ENCODE data around the gene RASGEF1C. TPM values are rescaled to one million over a fixed set of nuclear protein-coding genes. Genes with fewer than 3 reads are reported as not detected.
"Not testable (repeated sequence)": the region's sequence is repeated elsewhere in the genome, so short reads cannot be mapped to it uniquely, and the experiment has no call there.

The RASGEF1C gene
- polyA plus RNA-seq, 4 donors = 0.46 to 0.75 (median 0.64) TPM

GRCh38 chr5:180212363-180213255 lies 3.6 kb upstream of the RASGEF1C start:
- DNase-seq (ENCODE audit: low read depth in 4 of 4, low spot score in 2 of 4) = no peak

DNA sequence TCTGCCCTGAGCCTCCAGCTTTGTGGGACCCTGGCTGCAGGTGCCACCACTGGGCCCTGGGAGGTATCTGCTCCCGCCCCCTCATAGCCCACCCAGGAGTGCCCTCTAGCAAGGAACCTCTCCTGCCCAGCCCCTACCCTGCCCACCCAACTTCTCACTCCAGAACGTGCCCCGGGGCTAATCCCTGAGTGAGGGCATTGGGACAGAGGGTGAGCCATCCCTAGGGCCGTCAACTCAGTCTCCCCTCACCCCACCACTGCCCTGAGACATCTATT lies 2.7 kb upstream of the RASGEF1C start:
- DNase-seq (ENCODE audit: low read depth in 4 of 4, low spot score in 2 of 4) = no peak

- no peak for DNase-seq (ENCODE audit: low read depth in 4 of 4, low spot score in 2 of 4)
Observed at GRCh38 chr5:180210961-180211760, 2.1 kb upstream of the RASGEF1C start.

DNA sequence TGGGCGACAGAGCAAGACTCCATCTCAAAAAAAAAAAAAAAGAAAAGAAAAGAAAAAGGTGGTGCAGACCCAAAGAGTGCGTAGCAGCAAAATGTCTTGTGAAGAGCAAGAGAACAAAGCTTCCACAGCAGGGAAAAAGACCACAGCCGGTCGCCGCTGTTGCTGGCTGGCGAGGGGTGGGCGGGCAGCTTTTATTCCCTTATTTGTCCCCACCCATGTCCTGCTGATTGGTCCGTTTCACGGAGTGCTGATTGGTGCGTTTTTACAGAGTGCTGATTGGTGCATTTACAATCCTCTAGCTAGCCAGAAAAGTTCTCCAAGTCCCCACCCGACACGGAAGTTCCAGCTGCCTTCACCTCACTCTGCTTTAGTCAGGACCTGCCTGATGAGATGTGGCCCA lies 1.1 kb upstream of the RASGEF1C start:
- DNase-seq (ENCODE audit: low read depth in 4 of 4, low spot score in 2 of 4) = not testable (repeated sequence)

DNA sequence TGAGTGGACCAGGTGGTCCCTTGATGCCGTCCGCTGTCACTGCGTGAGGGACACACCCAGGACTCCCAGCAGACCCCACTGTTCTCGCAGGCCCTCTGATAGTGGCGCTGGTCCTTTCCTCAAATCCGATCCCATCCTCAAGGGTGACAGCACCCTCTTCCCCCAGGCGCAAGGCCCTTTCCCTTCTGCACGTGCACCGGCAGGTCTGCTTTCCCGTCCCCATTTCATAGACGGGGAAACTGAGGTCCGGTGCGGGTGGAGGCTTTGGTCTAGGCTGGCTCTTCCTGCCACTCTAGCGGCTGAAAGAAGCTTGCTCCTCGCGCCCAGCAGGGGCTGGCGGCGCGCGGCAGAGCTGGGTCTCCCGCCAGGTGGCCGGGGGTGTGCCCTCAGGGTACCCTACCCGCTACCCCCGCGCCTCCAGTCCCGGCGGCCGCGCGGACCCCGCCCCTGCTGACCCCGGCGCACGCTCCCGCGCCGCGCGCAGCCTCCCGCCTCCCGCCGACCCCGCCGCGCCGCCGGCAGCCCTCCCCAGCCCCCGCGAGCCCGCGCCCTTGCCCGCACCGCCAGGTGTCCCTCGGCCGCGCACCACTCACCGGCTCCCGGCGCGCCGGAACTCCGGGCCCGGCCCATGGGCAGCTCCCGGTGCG lies 453 bp downstream of the RASGEF1C start:
- no peak for DNase-seq (ENCODE audit: low read depth in 4 of 4, low spot score in 2 of 4)

DNA sequence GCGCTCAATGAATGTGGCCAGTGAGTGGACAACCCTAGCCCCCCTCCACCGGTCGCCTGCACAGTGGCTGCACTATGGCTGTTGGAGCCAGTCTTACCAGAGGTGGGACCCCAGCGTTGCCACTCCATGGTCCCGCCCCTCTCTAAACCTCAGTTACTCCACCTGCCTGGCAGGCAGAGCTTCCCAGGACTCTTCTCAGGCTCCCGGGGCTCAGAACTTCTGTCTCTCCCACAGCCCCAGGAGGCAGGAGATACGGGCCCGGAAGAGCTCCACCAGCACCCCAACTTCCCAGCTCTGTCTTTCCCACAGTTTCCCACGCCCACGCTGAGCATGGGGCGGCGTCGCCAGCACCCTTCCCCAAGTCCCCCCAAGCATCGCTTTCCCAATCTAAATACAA lies 975 bp downstream of the RASGEF1C start:
- no peak for DNase-seq (ENCODE audit: low read depth in 4 of 4, low spot score in 2 of 4)

GRCh38 chr5:180207593-180207992 lies 1.4 kb downstream of the RASGEF1C start:
- no peak for DNase-seq (ENCODE audit: low read depth in 4 of 4, low spot score in 2 of 4)

DNA sequence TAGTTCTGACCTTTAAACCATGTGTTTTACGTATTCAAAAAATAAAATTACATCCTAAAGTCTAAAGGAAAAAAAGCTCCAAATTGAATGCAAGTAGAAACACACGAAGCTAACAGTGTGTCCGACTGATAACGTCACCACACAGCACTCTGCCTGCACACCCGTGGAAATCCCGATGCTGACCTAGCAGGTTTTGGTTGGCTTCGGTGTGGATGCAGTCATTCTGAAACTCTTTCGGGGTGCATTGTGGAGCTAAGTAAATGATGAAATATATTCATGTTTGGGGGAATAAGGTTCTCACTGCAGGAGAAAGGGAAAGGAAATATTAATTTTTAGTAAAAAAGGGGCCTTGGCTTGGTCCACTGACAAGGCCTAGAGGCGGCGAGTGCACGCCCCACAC lies 2.0 kb downstream of the RASGEF1C start:
- DNase-seq (ENCODE audit: low read depth in 4 of 4, low spot score in 2 of 4) = no peak

DNA sequence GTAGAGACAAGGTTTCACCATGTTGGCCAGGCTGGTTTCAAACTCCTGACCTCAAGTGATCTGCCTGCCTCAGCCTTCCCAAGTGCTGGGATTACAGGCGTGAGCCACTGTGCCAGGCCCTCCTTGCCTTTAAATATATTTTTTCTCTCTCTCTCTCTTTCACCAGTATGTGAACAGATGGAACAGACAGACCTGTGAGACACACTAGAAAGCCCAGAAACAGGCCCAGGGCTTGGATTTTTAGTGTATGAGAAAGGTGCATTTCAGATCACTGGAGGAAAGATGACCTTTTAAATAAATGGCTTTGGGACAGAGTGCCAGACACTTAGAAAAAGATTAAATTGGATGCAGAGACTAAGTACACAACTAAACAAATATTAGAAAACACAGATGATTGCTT lies 3.1 kb downstream of the RASGEF1C start:
- no peak for DNase-seq (ENCODE audit: low read depth in 4 of 4, low spot score in 2 of 4)

DNA sequence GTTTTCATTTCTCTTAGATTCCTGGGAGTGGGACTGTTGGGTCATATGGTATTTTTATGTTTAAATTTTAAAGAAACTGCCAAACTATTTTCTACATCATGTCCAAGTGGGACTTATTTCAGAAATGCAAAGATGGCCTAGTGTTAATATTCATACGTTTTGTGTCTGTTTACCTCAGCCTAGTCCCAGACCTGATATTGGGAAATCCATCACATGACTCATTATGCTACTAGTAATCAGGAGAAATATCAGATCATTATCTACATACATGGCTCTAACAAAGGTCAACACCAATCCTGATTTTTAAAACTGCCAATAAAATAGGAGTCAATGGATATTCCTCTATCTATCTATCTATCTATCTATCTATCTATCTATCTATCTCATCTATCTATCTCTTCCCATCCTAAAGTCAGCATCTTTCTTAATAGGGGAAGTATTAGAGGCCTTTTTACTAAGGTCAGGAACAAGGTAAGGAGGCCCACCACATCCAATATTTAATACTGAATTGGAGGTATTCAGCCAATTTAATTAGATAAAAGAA lies 4.7 kb downstream of the RASGEF1C start:
- no peak for DNase-seq (ENCODE audit: low read depth in 4 of 4, low spot score in 2 of 4)

DNA sequence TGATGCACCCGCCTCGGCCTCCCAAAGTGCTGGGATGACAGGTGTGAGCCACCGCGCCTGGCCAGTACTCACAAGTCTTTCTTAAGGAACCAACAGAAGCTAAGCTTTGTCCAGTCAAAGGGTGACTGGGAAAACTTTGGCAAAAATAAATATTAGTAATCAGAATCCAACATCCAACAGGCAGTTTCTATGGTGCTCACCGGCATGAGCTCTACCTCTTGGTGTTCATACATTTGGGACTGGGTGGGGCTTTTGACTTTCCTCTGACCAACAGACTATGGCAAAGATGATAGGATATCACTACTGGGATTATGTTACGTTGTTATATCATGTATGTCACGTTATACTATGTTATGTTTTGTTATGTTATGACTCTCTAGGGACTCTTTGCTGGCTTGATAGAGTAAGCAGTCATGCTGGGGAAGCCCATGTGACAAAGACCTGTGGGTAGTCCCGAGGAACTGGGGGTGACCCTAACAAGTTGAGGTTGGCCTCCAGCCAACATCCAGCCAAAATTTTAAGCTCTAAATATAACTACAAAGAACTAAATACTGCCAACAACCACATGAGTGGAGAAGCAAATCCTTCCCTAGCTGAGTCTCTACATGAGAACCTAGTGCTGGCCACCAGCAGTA lies 6.0 kb downstream of the RASGEF1C start:
- DNase-seq (ENCODE audit: low read depth in 4 of 4, low spot score in 2 of 4) = no peak

DNA sequence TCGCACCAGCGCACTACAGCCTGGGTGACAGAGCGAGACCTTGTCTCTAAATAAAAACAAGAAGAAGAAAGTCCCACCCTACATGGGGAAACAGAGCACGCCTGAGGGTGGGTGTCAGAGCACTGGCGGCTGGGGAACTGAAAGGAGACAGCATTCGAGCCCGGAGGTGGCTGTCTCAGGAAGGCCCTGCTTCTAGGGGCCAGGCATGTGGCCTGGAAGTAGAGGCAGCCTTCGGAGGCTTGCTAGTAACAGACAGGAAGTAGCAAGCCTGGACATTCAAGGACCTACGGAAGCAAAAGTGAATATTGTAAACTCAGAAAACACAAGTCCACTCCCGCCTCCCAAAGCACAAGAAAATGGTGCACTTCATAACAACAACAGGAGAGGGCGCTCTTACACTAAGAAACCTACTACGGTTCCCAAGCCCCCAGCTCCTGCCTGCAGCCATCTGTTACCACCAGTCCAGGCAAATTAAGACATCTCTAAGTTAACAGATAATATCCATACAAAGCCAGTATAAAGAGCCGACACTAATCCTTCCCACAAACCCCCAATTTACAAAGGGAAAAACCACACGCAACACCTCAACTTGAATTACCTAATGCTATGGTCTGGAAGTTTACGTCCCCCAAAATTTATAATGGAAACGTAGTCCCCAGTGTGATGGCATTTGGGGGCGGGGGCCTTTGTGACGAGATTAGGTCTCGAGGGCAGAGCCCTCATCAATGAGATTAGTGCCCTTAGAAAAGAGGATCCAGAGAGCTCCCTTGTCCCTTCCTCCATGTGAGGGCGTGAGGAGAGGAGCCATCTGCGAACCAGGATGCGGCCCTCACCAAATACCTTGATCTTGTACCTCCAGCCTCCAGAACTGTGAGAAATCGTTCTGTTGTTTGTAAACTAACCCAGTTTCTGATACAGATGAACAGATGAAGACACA lies 7.7 kb downstream of the RASGEF1C start:
- no peak for DNase-seq (ENCODE audit: low read depth in 4 of 4, low spot score in 2 of 4)

DNA sequence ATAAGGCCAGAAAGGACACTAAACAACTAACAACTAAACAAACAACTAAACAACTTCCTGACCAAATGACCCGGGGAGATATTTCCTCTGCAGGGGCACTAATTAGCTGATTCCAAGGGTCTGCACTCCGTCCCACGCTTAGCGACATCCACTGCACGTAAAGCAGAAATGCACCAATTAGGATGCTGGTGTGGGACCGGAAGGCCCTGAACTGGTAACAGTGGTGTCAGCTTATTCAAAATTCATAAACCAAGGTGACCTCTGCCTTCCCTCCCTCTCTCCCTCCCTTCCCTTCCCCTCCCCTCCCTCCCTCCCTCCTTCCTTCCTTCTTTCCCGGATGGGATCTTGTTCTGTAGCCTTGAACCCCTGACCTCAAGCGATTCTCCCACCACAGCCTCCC lies 9.6 kb downstream of the RASGEF1C start:
- DNase-seq (ENCODE audit: low read depth in 4 of 4, low spot score in 2 of 4) = no peak

DNA sequence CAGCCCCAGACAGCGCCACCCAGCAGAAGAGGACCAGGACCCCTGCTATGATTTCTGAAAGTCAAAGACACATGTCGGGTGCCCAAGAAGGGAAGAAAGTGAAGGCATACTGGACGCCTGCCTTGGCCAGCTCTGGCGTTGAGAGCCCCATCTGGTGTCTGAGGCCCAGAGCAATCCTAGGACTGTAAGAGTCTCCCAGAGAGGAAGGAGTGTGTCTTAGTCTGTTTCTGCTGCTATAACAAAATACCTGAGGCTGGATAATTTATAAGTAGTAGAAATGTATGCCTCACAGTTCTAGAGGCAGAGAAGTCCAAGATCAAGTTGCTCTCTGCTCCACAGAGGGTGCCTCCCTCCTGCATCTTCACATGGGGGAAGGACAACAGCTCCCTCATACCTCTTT lies 10.8 kb downstream of the RASGEF1C start:
- no peak for DNase-seq (ENCODE audit: low read depth in 4 of 4, low spot score in 2 of 4)

GRCh38 chr5:180197016-180197702 lies 11.9 kb downstream of the RASGEF1C start:
- DNase-seq (ENCODE audit: low read depth in 4 of 4, low spot score in 2 of 4) = no peak

DNA sequence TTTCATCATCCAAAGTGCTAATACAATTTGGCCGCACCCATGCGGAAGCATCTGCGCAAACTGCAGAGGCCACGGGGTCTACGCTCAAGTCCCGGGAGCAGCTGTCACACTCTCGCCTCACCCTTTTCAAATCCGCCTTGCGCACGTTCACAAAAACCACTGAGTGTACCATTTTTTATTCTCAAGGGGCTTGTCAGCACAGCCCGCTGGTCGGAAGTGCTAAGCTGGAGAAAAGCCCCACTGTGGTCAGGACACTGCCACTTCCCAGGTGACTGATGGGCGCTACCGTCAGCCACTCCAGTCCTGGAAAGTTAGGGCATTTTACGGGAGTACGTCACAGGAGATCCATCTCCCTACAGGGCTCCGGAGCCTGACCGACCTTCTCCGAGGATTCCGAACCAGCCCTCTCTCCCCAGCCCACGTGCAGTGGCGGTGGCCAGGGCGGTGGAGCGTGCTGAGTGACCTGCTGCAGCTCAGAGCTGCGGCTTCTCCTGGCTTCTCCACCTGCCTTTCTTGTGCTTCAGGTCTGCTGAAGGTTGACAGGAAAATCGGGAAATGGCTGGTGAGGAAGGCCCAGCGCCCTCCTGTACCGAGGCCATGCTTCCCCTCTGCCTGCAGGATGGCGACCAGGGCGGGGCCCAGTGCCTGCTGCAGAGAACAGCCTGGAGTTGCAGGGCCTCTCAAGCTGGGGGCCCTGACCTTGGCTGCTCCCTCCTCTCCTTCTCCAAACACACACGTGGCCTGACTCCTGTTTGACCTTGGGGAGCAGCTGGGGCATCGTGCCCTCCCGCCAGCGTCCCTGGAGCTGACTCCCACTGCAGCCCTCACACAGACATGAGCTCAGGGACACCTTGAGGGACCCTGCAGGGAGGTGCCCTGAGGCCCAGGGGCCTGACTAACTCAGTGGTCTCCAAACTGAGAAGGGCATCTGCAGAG lies 14.3 kb downstream of the RASGEF1C start:
- no peak for DNase-seq (ENCODE audit: low read depth in 4 of 4, low spot score in 2 of 4)

DNA sequence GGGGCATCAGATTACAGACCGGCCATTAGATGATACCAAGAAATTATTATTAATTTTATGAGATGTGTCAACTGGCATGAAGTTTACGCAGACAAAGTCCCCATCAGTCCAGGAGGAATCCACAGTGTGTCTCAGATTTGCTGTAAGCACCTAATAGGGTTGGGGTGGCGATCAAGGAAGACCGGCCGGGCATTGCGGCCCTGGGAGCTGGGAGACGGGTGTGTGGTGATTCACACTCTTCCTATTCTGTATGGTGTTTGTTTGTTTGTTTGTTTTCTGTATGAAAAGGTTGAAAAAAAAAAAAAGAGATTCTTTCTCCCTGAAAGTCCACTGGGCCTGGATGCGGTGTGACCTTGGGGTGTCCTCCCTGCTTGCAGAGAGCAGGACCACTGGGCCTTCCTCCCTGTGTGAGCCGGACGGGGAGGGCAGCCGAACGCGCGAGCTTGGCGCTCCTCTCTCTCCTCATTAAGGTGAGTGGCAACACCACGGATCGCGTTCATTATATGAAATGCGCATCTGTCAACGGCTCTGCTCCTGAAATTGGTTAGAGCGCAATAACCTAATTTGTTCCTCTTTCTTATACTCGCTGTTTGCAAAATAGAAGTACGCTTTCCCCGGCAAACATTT lies 15.1 kb downstream of the RASGEF1C start:
- DNase-seq (ENCODE audit: low read depth in 4 of 4, low spot score in 2 of 4) = no peak

DNA sequence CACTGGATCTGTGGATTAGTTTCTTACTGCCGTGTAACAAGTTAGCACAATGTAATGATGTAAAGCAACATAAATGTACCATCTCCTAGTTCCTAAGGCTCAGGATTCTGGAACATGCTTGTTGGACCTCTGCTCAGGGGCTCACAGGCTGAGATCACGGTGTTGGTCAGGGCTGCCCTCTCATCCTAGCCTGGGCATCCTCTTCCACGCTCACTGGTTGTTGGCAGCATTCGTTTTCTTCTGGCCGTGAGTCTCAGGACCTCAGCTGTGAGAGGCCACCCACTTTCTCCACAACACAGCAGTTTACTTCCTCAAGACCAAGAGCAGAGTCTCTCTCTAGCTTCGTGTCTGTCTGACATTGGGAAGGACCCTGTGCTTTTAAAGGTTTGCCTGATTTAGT lies 17.3 kb downstream of the RASGEF1C start:
- no peak for DNase-seq (ENCODE audit: low read depth in 4 of 4, low spot score in 2 of 4)
